GM12801 (cell line): ENCODE measurements around the gene UMODL1.

ENCODE experiments used
- CTCF ChIP-seq: IDR thresholded peaks from one replicate; pipeline ENCODE4 v1.5.1; 2011; ENCODE audit warnings: control low read depth; ENCODE audit not compliant: insufficient read length; ENCODE audit errors: extremely low read depth

UMODL1 gene

GRCh38 chr21:42036313-42036712 lies 34.8 kb upstream of the UMODL1 start:
- TF ChIP-seq CTCF: no peak

DNA sequence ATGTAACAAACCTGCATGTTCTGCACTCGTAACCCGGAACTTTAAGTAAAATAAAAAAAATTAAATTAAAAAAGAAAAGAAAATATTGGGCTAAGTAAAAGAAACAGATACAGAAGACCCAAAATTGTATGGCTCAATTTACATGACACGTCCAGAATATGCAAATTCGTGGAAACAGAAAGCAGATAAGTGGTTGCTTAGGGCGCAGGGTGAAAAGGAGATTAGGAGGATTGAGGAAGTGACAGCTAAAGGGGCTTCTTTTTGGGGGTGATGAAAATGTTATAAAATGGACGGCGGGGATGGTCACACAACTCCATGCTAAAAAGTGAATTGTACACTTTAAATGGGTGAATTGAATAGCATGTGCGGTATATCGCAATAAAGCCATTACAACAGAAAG lies 33.6 kb upstream of the UMODL1 start:
- no peak for TF ChIP-seq CTCF

GRCh38 chr21:42037943-42038342 lies 33.2 kb upstream of the UMODL1 start:
- TF ChIP-seq CTCF: no peak

GRCh38 chr21:42038393-42038792 lies 32.7 kb upstream of the UMODL1 start:
- TF ChIP-seq CTCF: no peak

- no peak for TF ChIP-seq CTCF
Measured at GRCh38 chr21:42038826-42039425, 32.2 kb upstream of the UMODL1 start.

GRCh38 chr21:42039470-42039901 lies 31.6 kb upstream of the UMODL1 start:
- TF ChIP-seq CTCF: no peak

- TF ChIP-seq CTCF: no peak
Measured at GRCh38 chr21:42039911-42040351, 31.2 kb upstream of the UMODL1 start.
